IMR-90 (cell line): ENCODE measurements around the gene BAIAP2L1. TPM values are rescaled to one million over a fixed set of nuclear protein-coding genes. Genes with fewer than 3 reads are reported as not detected.

Source experiments
- ATAC-seq: fragments of 200-7000 bp; cut with Tn5 transposase; 2 replicates; pipeline ENCODE4 v1.9.1; 2020; ENCODE audit warnings: low read depth, mild to moderate bottlenecking, moderate library complexity
- BruUV-seq: library from RNA; stranded (reverse); fragments of 400-500 nt; replicated peaks from 2 replicates; lab custom pipeline; 2021; lab: Mats Ljungman, UMichigan
- CTCF ChIA-PET: fragments of 300-600 bp; formaldehyde crosslinking; extraction: SDS; loops from one replicate; lab custom pipeline; 2021; ENCODE audit warnings: antibody characterized with exemption; lab: Yijun Ruan, JAX
- POLR2A ChIA-PET: fragments of 300-600 bp; sonication (Branson Sonifier 250); formaldehyde crosslinking; loops from one replicate; lab custom pipeline; 2022; ENCODE audit warnings: antibody characterized with exemption; ENCODE audit not compliant: unreplicated experiment; lab: Charles Lee
- DNase-seq: peaks from one replicate; pipeline ENCODE4 v3.0.0; 2013
- H2AFZ ChIP-seq: replicated peaks from 2 replicates; pipeline ENCODE3; 2013; ENCODE audit warnings: low read length, mild to moderate bottlenecking; ENCODE audit not compliant: poor library complexity
- H2AK5ac ChIP-seq: 2 replicates; pipeline ENCODE4 v1.6.1; 2013; ENCODE audit warnings: low read depth, low read length, inconsistent platforms
- H2AK9ac ChIP-seq: replicated peaks from 2 replicates; pipeline ENCODE3; 2013; ENCODE audit warnings: mild to moderate bottlenecking, low read depth, low read length, moderate library complexity; ENCODE audit not compliant: poor library complexity
- H2BK120ac ChIP-seq: 2 replicates; pipeline ENCODE4 v1.6.1; 2013; ENCODE audit warnings: low read depth, low read length, inconsistent platforms
- H2BK15ac ChIP-seq: 3 replicates; pipeline ENCODE4 v1.6.1; 2013; ENCODE audit warnings: low read depth, low read length, inconsistent platforms
- H2BK20ac ChIP-seq: 2 replicates; pipeline ENCODE4 v1.6.1; 2013; ENCODE audit warnings: low read depth, mild to moderate bottlenecking, inconsistent platforms, low read length, moderate library complexity
- H2BK5ac ChIP-seq: 2 replicates; pipeline ENCODE4 v1.6.1; 2013; ENCODE audit warnings: mild to moderate bottlenecking, low read depth, low read length, inconsistent platforms; ENCODE audit not compliant: poor library complexity, severe bottlenecking
- H3K14ac ChIP-seq: replicated peaks from 2 replicates; pipeline ENCODE4 v1.6.1; 2013; ENCODE audit warnings: low read depth, low read length, inconsistent platforms
- H3K18ac ChIP-seq: 2 replicates; pipeline ENCODE4 v1.6.1; 2013; ENCODE audit warnings: low read depth, low read length, control low read depth
- H3K23ac ChIP-seq: 2 replicates; pipeline ENCODE4 v1.6.1; 2013; ENCODE audit warnings: low read depth, low read length, inconsistent platforms
- H3K27ac ChIP-seq: 2 replicates; pipeline ENCODE4 v1.5.1; 2013; ENCODE audit warnings: mild to moderate bottlenecking, control low read depth, low read length; ENCODE audit not compliant: insufficient read depth
- H3K27me3 ChIP-seq: 2 replicates; pipeline ENCODE4 v1.6.1; 2013; ENCODE audit warnings: low read length; ENCODE audit not compliant: control insufficient read depth, insufficient read depth
- H3K36me3 ChIP-seq: 2 replicates; pipeline ENCODE4 v1.6.1; 2013; ENCODE audit warnings: low read length, mixed read lengths; ENCODE audit not compliant: control insufficient read depth, insufficient read depth
- H3K4ac ChIP-seq: 2 replicates; pipeline ENCODE4 v1.6.1; 2013; ENCODE audit warnings: low read depth, low read length, inconsistent platforms
- H3K4me1 ChIP-seq: 2 replicates; pipeline ENCODE4 v1.6.1; 2013; ENCODE audit warnings: low read length, mixed read lengths; ENCODE audit not compliant: control insufficient read depth, insufficient read depth
- H3K4me2 ChIP-seq: 2 replicates; pipeline ENCODE4 v1.6.1; 2013; ENCODE audit warnings: low read depth, mild to moderate bottlenecking, control low read depth, low read length, moderate library complexity
- H3K4me3 ChIP-seq: 2 replicates; pipeline ENCODE4 v1.5.1; 2013; ENCODE audit warnings: low read depth, mild to moderate bottlenecking, control low read depth, low read length, moderate library complexity; ENCODE audit not compliant: insufficient read depth
- H3K56ac ChIP-seq: 2 replicates; pipeline ENCODE4 v1.6.1; 2013; ENCODE audit warnings: low read length, inconsistent platforms; ENCODE audit not compliant: insufficient read depth; ENCODE audit errors: extremely low read depth
- H3K79me1 ChIP-seq, 2 experiments: 2 replicates each; pipeline ENCODE4 v1.6.1; 2013; ENCODE audit warnings: low read length in 2 of 2, inconsistent platforms in 1 of 2, low read depth in 1 of 2
- H3K9ac ChIP-seq: 2 replicates; pipeline ENCODE4 v1.6.1; 2013; ENCODE audit warnings: low read depth, low read length, control low read depth
- H3K9me1 ChIP-seq: 2 replicates; pipeline ENCODE4 v1.6.1; 2013; ENCODE audit warnings: low read length, inconsistent platforms; ENCODE audit not compliant: insufficient read depth
- H3K9me3 ChIP-seq: 2 replicates; pipeline ENCODE4 v1.6.1; 2013; ENCODE audit warnings: low read length; ENCODE audit not compliant: control insufficient read depth, insufficient read depth
- H4K20me1 ChIP-seq: 2 replicates; pipeline ENCODE4 v1.6.1; 2013; ENCODE audit warnings: low read length, inconsistent platforms; ENCODE audit not compliant: insufficient read depth
- H4K5ac ChIP-seq: 2 replicates; pipeline ENCODE4 v1.6.1; 2013; ENCODE audit warnings: mild to moderate bottlenecking, low read depth, low read length, control low read depth
- H4K8ac ChIP-seq, 2 experiments: 2 replicates each; pipeline ENCODE4 v1.6.1; 2013; ENCODE audit warnings: low read depth in 2 of 2, low read length in 2 of 2, control low read depth in 1 of 2, inconsistent platforms in 1 of 2
- H4K91ac ChIP-seq: 2 replicates; pipeline ENCODE4 v1.6.1; 2013; ENCODE audit warnings: low read depth, low read length, inconsistent platforms; ENCODE audit not compliant: insufficient read depth
- BHLHE40 ChIP-seq: fragments of 150-350 bp; IDR thresholded peaks from 2 replicates; pipeline ENCODE4 v1.6.1; 2016; ENCODE audit warnings: mild to moderate bottlenecking, low read depth, low read length
- CEBPB ChIP-seq: IDR thresholded peaks from 2 replicates; pipeline ENCODE4 v1.6.1; 2012; ENCODE audit warnings: low read depth, low read length, improper control_type of control experiment
- CHD1 ChIP-seq: IDR thresholded peaks from 2 replicates; pipeline ENCODE4 v1.6.1; 2012; ENCODE audit warnings: low read depth, low read length, improper control_type of control experiment
- CTCF ChIP-seq: conservative IDR thresholded peaks from 2 replicates; pipeline ENCODE4 v1.5.1; 2012; ENCODE audit warnings: mild to moderate bottlenecking, low read depth, low read length, improper control_type of control experiment
- ELK1 ChIP-seq: fragments of 150-350 bp; IDR thresholded peaks from 2 replicates; pipeline ENCODE4 v1.6.1; 2016; ENCODE audit warnings: low read depth, mild to moderate bottlenecking, low read length, moderate library complexity, borderline replicate concordance
- FOS ChIP-seq: fragments of 150-350 bp; IDR thresholded peaks from 2 replicates; pipeline ENCODE4 v1.6.1; 2016; ENCODE audit warnings: low read depth, low read length
- MAFK ChIP-seq: IDR thresholded peaks from 2 replicates; pipeline ENCODE4 v1.6.1; 2012; ENCODE audit warnings: low read depth, low read length, improper control_type of control experiment
- MAZ ChIP-seq: IDR thresholded peaks from 2 replicates; pipeline ENCODE4 v1.6.1; 2012; ENCODE audit warnings: low read depth, mild to moderate bottlenecking, low read length, improper control_type of control experiment, moderate library complexity, borderline replicate concordance
- MXI1 ChIP-seq: IDR thresholded peaks from 2 replicates; pipeline ENCODE4 v1.6.1; 2012; ENCODE audit warnings: low read depth, mild to moderate bottlenecking, low read length, moderate library complexity, borderline replicate concordance
- NFE2L2 ChIP-seq: fragments of 150-350 bp; IDR thresholded peaks from 2 replicates; pipeline ENCODE4 v1.6.1; 2016; ENCODE audit warnings: low read depth, mild to moderate bottlenecking, low read length
- POLR2A ChIP-seq: IDR thresholded peaks from 2 replicates; pipeline ENCODE4 v1.6.1; 2012; ENCODE audit warnings: mild to moderate bottlenecking, low read depth, low read length
- RFX5 ChIP-seq: IDR thresholded peaks from 2 replicates; pipeline ENCODE4 v1.8.0; 2012; ENCODE audit warnings: low read depth, mild to moderate bottlenecking, low read length, moderate library complexity
- SMC3 ChIP-seq: fragments of 150-350 bp; IDR thresholded peaks from 2 replicates; pipeline ENCODE4 v1.6.1; 2016; ENCODE audit warnings: low read depth, mild to moderate bottlenecking, antibody characterized with exemption, low read length, moderate library complexity
- USF2 ChIP-seq: fragments of 150-350 bp; IDR thresholded peaks from 2 replicates; pipeline ENCODE4 v1.6.1; 2017; ENCODE audit warnings: mild to moderate bottlenecking, antibody characterized with exemption, low read length, low read depth
- WGBS, 2 experiments: methylation state at CpG; one replicate each; pipeline versions ENCODE4 v1.1.5 to v1.1.7; 2013; ENCODE audit warnings: missing lambda C conversion rate in 2 of 2; ENCODE audit not compliant: insufficient read length in 1 of 2; ENCODE audit errors: extremely low coverage in 2 of 2; 5-methylcytosine and 5-hydroxymethylcytosine counted together
- dilution Hi-C: fragments of 300-500 bp; cut with HindIII; formaldehyde crosslinking; loops from one replicate; pipeline ENCODE4 v1.14.3; 2018; ENCODE audit warnings: low sequenced_read_pairs; ENCODE audit not compliant: unreplicated experiment
- in situ Hi-C: fragments of 300-500 bp; cut with MboI; formaldehyde crosslinking; loops from 3 replicates; pipeline ENCODE4 v1.14.3; 2019; ENCODE audit warnings: low sequenced_read_pairs, inconsistent platforms, mixed read lengths
- intact Hi-C: fragments of 100-400 bp; cut with micrococcal nuclease; formaldehyde crosslinking; loops from 2 replicates; pipeline ENCODE4 v1.10.0; 2022
- polyA plus RNA-seq, 3 experiments: library from polyadenylated mRNA; depleted of rRNA; stranded (reverse); fragments of >200 nt; gene quantifications; 2 replicates each; pipeline ENCODE4 v1.2.3, GENCODE V29; 2012; ENCODE audit warnings: low replicate concordance in 1 of 3
- total RNA-seq: library from RNA; depleted of rRNA; stranded (reverse); fragments of >200 nt; gene quantifications from 2 replicates; pipeline ENCODE4 v1.2.3, GENCODE V29; 2012

BAIAP2L1 gene
- total and polyA plus RNA-seq, 2 of the 4 experiments (the other 2 are of a cell fraction), result 2.2 to 6.0 TPM

- Histone ChIP-seq H4K91ac (0 out of 2 replicates have a peak overlapping the region, but pooled peaks have one; percentile 14), H3K9ac (no peak overlapping the region; the same call in 1 of the 2 replicates), H3K4me3 (no peak overlapping the region)
- TF ChIP-seq NFE2L2 (no peak), SMC3 (no peak), CTCF (no peak), FOS (no peak), CHD1 (no peak), RFX5 (no peak), POLR2A (no peak), BHLHE40 (no peak), CEBPB (no peak), MAZ (no peak), MXI1 (no peak), MAFK (no peak), USF2 (no peak), ELK1 (no peak)
Observed at GRCh38 chr7:98329791-98330373, 71.0 kb downstream of the BAIAP2L1 start.

More at GRCh38 chr7:98329791-98330373, 71.0 kb downstream of the BAIAP2L1 start:
- ChIA-PET CTCF (interaction anchor here (0.6 kb wide), 1 partner anchor 80 kb away, joined by 4 read pairs; no protein-coding TSS in a partner anchor), POLR2A (no interaction called here)
- intact Hi-C loops (no loop called here), in situ Hi-C loops (no loop called here), dilution Hi-C loops (no loop called here)
- Histone ChIP-seq H3K27ac (no peak overlapping the region), H2AK9ac (no peak overlapping the region), H3K36me3 (no peaks in the 10 kb centered on the region), H3K27me3 (no peaks in the 10 kb centered on the region), H3K4ac (peak overlapping the region; percentile 23; the same call in 1 of the 2 replicates), H2BK20ac (peak overlapping the region; percentile 20; the same call in 1 of the 2 replicates), H3K56ac (peak overlapping the region; percentile 38; the same call in 1 of the 2 replicates), H3K4me2 (peak overlapping the region; percentile 69; the same call in 1 of the 2 replicates), H2BK5ac (peak overlapping the region; percentile 62), H3K23ac (peak overlapping the region; percentile 62; the same call in 1 of the 2 replicates), H2AK5ac (no peak overlapping the region), H3K14ac (peak overlapping the region; percentile 81; the same call in 1 of the 2 replicates), H3K4me1 (peaks cover 7% of the 10 kb centered on the region), H3K9me1 (no peaks in the 10 kb centered on the region), H3K9me3 (peaks cover 2% of the 10 kb centered on the region; the same call in 1 of the 2 replicates), H2BK15ac (no peak overlapping the region; the same call in 2 of the 3 replicates), H4K5ac (peak overlapping the region; percentile 23; the same call in 1 of the 2 replicates), H4K8ac (peak overlapping the region; percentile 3 to 73), H3K79me1 (peaks cover 0 to 19% of the 10 kb centered on the region in 2 experiments; a peak in 3 of 4 replicates), H2BK120ac (peak overlapping the region; percentile 39; the same call in 1 of the 2 replicates), H4K20me1 (no peaks in the 10 kb centered on the region), H2AFZ (peak overlapping the region; percentile 26), H3K18ac (peak overlapping the region; percentile 81; the same call in 1 of the 2 replicates)
- DNase-seq (peak; percentile 72), ATAC-seq (peak; percentile 56)
- WGBS, 2 experiments, result 55% methylated on average over 2 of the region's 9 CpGs; no CpG with 5 or more reads in 1 of the 2 experiments
- BruUV-seq, result no TSS peak
